Inflammatory macrophage treated with lipopolysaccharide for 4 hours (primary cell): ENCODE results near the gene UST.
A peak's percentile ranks its signal among the peaks of the same experiment; 100 is the strongest.
"Not testable (repeated sequence)": the region's sequence is repeated elsewhere in the genome, so short reads cannot be mapped to it uniquely, and the experiment has no call there.

Source experiments
- DNase-seq: peaks from one replicate; pipeline ENCODE4 v3.0.0-alpha.2; 2020

The UST gene

DNA sequence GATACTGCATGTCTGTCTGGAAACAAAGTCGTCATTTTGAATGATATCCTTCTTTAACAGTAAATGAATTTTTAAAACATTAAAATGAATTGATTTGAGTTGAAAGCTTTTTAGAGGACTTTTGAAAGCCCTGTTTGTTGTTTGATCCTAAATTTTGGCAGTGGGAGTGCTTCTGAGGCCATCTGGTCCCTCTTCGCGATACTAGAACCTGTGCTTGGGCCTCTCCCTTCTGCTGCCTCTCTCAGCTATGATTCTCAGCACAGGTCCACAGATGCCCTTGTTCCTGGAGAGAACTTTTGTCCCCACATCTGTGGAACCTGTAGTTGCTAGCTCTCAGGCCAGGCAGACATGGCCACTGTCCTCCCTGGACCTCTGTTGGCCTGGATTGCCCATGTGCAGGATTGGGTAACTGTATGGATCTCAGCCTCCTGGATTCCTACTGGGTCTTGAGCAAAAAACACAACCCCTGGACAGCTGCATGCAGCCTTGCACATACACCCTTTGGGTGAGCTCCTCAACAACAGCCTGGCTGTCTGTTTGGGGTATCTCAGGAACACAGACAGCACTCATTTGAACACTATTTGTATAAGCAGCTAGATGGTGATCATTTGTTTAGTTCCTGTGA, 21.9 kb downstream of the UST start:
- DNase-seq: no peak

DNA sequence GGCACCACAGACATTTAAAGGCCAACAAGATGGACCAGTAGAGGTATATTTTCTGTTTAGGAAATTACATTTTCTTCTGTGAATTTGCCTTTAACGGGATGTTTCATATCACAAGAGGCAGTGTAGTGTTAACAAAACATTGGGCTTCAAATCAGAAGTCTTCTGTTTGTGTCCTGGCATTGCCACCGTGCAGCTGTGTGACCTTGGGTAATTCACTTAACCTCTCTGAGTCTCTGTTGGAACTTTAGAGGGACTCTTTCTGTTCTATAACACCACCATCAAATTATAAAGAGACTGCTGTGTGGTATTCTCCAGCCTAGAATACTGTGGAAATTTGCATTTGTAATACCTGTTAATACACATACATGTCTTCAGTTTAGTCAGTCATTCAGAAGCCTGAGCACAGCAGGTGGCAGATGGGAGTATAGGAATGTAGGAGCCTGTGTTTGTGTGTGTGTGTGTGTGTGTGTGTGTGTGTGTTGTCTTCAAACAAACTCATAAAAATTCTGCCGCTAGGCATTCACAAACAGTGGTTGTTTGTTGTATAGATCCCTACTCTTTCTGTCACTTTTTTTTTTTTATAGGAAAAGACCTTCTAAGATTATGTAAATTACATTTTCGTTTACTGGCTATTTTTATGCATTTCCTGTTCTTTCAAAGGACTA, 22.6 kb downstream of the UST start:
- no peak for DNase-seq

DNA sequence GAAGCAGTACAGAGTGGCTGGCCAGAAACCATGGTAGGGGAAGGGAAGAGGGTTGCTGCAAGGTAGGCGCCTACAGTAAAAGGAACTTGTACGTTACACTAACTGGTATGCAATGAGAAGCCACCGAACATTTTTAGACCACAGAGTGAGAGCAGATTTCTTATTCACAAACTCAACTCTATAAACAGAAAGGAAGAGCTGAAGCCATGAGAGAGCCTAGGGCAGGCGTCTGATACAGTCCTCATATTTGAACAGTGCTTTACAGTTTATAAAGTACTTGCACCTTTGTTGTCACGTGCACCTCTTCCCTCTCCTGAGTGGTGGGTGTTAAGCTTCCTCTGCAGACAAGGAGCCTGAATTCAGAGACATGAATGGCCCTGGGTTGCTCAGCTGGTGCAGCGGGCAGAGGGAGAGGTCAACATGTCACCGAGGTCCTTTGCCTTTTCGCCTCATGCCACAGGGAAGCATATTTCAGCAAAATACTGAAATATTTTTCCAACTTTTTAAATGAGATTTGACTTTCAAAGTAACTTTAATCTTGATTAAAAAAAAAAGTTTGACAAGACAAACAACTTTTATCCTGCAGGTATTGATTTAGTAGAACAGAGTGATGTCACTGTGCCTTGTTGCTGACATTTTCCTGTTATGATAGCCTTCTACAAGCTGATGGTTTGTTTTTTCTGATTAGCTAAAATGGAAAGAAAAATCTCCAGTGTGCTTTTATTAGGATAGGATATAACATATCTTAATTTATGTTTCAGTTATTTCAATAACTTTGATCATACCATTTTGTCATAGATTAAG, 23.8 kb downstream of the UST start:
- no peak for DNase-seq

DNA sequence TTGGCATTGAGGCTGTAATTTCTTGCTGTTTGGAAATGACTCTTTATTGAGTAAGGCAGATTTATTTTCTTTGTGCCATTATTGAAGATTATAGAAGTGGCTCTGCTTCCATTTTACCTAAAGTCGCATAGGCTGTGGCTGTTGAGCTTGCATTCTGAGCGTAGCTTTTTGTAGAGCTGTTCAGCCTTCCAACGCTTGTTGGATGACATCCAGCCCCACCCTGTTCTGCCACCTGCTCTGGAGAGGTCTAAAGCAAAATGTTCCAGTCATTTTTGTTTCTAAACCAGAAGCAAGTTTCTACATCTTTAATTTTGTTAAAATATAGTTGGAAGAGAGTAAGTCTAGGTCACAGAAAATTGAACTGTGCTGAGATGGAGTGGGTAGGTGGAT, 24.4 kb downstream of the UST start:
- no peak for DNase-seq

DNA sequence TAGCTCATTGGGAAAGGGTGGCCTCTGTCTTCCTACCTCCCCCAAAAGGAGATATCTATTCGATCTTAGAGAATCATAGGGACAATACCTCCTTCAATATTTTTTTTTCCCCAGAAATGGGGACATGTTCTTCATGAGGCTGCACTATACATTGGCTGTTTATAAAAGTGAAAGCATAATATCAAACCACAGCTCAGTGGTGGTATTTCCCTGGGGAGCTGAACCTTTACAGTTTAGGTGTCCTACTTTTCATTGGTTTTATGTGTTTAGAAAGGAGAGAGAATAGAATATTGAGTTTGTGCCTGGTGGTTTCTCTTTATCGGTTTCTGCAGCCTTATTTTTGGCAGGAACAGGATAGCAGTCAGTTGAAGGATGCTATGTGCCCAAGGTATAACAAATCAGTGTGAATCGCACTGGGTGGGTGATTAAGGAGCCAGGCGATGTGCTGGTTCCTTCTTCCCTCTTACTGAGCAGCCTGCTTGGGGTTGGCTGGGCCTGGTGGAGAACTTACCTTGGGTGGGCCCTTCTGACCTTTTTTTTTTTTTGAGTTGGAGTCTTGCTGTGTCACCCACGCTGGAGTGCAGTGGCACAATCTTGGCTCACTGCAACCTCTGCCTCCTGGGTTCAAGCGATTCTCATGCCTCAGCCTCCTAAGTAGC, 25.2 kb downstream of the UST start:
- DNase-seq: no peak

DNA sequence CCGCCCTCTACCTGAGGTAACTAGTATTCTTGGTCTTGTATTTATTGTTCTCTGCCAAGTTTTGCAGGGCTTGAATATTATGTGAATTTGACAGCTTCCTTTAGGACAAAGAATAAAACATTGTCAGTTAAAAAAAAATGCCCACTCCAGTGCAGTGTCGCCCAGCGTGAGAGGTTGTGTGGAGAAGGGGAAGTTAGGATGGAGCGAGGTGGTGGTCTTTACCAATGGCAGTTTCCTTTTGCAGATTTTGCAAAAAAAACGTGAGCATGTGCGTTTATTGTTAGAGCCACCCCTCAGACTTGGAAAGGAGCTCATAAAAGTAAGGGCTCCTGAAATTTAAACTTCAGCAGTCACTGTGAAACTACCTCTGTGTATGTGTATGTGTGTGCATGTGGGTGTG, 28.3 kb downstream of the UST start:
- no peak for DNase-seq

DNA sequence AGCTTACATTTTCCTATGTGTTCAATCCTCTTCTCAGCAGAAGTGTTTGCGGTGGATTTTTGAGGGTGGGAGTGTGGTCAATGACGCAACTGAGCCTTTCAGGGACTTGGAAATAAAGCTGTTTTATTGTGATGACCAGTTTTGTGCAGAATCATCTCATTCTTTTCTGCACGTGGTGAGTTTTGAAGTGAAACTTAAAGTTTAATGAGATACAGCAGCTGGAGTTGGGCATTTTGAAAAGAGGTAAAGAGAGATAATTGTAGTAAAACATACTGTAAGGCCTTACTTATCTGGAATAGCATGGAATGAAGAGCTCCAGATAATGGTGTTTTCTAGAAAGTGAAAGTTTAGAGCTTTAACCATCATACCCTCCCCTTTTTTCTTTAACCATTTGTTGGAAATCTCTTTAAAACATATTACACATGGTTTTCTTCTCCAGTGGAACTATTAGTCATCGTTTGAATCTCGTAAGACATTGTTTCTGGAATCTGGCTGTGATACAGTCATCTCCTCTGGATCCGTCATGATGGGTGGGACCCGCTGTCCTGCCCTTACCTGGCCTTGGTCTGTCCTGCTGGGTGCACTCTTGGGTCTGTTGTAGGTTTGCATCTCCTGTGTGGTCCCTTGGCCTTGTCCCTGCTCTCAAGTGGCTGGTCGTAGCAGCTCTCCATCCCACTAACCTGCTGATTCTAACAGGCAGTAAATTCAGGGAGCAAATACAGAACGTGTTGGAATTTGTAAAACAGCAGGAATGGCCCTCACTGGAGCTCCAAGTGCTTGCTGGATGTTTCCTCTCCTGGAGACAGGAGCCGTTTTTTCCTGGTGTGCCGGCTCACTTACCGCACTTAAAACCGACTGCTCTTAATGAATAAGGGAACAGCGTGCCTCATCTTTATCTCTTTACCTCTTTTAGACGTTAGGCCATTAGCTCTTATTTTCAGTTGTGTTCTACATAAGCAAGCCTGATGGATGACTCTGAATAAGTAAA, 29.8 kb downstream of the UST start:
- peak; percentile 24 for DNase-seq

DNA sequence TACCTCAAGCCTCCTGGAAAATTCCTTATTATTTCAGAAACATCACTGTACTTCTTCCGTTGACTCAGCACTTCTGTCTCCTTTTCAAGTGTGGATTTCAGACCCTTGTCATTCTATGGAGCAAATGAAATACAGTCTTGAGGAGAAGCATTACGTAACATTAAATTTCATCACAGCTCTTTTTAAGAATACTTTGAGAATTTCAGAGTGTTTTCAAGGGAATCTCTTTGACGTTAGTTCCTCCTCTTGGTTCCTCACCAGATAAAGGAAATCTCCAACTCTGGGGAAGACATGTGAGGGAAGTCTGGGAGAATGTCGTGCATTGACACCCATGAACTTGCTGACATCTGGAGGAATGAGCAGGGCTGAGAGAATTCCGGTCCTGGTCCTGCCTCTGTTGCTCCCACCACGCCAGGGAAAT, 32.3 kb downstream of the UST start:
- peak; percentile 86 for DNase-seq

DNA sequence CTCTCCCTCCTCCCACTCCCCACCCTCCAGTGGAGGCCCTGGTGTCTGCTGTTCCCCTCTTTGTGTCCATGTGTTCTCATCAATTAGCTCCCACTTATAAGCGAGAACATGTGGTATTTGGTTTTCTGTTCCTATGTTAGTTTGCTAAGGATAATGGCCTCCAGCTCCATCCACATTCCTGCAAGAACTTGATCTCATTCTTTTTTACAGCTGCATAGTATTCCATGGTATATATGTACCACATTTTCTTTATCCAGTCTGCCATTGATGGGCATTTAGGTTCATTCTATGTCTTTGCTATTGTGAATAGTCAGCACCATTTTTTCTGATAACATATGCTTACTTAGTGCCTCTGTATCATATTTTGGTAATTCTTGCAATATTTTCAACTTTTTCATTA, 33.6 kb downstream of the UST start:
- not testable (repeated sequence) for DNase-seq

DNA sequence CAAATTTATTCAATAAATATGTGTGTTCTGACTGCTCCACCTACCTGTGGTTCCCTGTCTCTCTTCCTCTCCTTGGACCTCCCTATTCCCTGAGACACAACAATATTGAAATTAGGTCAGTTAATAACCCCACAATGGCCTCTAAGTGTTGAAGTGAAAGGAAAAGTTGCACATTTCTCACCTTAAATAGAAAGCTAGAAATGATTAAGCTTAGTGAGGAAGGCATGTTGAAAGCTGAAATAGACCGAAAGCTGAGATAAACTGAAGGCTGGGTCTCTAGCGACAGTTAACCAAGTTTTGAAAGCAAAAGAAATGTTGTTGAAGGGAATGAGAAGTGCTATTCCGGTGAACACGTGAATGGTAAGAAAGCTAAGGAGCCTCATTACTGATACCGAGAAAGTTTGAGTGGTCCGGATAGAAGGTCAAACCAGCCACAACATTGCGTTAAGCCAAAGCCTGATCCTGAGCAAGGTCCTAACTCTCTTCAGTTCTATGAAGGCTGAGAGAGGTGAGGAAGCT, 34.1 kb downstream of the UST start:
- DNase-seq: no peak

DNA sequence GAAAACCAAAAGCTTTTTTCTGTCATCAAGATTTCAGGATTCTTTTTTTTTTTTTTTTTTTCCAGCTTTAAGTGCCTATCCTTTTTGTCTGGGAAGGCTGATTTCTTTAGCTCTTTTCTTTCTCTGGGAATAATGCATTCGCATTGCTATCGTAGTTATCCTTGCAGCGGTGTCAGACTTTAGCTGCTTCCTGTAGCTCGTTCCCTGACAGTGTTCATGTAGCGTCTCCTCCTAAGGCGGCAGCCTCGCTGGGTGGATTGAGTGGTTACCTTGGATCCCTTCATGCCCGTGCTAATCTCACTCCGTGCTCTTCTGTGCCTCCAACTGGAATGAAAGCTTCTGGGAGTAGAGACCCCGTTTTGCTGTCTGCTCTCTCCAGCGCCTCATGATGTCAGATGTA, 43.1 kb downstream of the UST start:
- DNase-seq: no peak

DNA sequence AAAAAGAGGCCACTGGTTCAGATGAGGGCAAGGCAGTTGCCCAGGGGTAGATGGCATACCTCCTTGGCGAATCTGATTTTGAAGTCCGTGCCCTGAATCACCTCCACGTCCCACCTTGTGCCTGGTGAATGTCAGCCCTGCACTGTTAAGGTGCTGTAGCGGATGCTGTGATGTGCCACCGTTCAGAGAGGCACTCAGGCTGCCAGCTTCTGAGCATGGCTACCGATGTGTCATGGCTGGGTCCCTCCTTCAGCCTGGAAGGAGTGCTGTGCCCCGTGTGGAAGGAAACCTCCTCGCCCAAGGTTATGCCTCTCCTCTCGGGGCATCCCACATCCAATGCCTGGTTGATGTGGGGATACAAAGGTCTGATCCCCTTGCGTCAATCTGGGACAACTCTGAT, 43.6 kb downstream of the UST start:
- no peak for DNase-seq

DNA sequence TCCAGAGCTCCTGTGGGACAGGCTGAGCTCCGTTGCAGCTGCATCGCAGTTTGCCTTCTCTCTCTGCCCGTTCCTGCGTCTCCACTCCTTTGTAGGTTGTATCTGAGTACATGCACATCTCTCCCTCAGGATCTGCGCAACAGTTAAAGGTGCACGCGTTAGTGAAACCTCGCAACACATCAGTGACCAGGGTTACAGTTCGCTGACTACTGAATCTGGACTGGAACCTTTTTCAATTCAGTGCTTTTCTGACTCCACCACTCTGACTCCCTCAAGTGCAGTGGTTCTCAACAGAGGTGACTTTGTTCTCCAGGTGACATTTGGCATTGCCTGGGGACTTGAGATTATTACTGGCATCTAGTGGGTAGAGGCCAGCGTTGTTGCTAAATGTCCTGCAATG, 44.0 kb downstream of the UST start:
- DNase-seq: no peak

DNA sequence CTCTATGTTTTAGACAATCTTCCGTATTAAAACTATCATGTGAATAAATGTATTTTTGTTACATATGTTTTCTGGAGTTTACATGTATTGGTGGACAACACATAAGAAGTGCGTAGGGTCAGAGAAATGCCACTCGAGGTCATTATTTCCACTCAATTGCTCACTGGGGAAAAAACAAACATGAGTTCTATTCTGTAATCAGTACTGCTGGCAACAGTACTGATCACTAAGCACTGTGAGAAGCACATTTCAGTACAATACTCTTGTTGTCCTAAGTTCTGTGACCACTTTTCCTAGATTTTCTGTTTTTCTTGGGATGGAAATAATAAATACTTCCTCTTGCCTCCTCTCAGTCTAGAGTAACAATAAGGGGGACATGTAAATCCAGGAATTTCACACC, 44.5 kb downstream of the UST start:
- no peak for DNase-seq

DNA sequence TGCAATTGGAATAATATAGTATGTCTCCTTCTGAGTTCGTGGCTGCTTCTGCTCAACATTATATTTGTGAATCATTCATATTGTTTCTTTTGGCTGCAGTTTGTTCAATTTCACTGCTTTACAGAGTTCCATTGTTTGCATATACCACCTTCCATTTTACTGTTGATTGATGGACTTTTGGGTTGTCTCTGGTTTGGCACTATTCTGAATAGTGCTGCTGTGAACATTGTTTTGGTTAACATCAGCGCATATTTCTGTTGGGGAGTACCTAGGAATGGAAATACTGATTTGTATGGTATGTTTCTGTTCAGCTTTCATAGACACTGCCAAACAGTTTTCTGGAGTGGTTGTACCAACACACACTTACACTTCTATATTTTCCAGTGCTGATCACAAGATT, 46.9 kb downstream of the UST start:
- DNase-seq: no peak

DNA sequence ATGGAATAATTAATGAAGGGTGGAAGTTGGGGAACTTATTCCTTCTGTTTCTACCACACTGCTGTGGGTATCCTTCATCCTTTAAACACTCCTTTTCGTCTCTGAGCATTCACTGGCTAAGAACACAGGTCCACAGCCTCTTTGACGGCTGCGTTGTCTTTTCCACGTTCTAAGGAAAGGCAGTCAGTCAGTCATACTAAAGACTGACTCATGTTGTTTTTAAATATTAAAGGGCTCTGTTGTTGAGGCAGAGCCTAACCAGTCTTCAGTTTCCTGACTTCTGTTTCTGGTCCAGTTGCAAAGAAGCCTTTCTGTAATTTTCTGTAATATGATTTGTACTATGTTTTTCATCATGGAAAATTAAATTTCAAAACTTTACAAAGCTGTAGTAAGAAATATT, 48.0 kb downstream of the UST start:
- DNase-seq: no peak

DNA sequence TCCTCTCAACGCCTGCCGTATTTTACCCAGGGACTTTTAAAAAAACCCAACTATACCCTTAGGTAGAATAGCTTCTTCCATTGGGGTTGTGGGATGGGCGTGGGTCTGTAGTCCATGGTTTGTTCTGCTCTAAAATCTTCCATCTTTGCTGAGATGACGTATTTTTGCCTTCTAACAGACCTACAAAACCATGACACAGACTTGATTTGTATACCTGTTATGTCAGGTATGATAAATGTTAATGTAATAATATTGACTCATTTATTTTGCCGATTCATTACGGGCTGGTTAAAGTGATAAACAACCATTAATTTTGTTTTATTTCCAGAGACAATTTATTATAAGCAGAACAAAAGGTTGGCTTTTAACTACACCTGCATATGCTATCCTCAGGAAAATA, 48.7 kb downstream of the UST start:
- DNase-seq: no peak

DNA sequence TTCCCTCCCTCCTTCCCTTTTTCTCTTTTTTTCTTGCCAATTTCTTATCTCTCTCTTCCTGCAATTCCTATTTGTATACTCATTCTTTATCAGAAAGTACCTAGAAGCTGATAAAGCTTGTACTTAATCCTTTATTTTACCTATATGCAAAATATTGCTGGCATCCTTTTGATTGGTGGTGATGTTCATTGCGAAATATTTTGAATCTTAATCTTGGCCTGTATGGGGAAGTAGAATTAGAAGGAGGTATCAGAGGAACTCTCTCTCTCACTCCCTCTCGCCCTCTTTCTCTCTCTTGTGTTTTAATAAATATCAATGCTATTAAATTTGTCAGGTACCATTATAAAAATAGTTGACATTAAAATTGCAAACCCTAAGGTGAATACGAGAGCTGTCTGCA, 52.8 kb downstream of the UST start:
- no peak for DNase-seq

DNA sequence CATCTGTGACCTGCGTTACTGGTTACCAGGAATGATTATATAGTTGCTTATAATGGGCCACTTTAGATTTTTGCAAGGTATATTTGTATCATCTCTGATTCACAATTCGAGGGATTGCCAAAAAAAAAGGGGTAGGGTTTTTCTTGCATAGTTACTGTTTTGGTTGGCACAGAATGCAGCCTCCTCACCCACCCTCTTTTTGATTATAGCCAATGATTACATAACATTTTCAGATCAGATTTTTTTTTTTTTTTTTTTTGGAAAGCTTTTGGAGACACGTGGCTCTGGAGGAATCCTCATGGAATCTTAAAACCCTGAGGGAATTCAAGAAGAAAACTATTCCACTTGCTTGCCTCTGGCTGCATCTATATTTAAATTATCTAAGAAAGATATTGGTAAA, 53.7 kb downstream of the UST start:
- no peak for DNase-seq

DNA sequence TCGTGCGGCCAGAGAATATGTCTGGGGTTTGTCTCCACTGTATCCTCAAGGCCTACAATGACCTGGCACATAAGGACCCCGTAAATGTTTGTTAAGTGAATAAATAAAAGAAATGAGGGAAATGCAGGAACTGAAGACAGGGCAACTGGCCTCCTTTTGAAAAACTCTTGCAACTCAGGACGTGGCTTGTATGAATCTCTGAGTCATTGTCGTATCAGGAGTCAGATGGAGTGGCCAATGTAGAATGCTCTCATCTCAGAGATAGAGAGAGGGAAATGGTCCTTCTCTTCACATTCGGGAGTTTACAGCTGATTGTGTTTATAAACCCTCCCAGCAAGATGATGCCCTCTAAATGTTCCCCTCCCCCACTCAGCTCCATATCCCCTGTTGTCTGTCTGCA, 57.1 kb downstream of the UST start:
- no peak for DNase-seq

DNA sequence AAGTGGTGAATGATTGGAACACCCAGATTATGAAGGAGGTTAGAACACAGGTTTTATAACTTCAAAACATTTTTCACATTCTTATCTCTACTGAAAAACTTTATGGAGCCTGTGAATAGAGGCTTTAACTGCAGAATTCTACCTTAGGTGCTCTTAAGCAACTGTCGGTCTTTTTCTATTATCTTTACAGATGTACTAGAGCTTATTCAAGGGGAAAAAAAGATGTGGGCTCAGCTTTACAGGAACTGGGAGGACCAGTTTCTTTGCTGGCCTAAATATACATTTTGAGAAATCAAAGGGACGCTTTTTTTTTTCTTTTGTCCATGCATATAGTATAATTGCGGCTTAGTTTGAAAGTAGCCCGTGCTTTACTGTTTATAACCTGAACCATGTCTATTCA, 58.9 kb downstream of the UST start:
- DNase-seq: no peak

DNA sequence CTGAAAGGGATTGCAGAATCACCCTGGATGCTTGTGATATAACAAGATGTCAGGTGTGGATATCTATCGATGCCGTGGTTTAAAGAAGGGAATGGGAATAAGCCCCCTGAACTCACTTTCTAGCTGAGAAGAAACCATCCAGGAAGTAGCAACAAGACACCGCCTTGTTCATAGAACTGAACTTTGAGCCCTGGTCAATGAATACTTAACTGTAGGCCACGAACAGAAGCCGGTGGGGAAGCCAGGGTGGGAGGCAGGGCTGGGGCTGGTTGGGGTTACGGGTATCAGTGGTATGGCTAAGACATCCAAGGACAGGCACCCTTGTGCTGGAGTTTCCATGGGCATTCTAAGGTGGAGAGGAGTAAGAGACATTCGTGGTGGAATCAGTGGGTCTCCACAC, 61.0 kb downstream of the UST start:
- DNase-seq: no peak
